RWPE2 (cell line): ENCODE measurements around the gene COPB1.

Experiments
- ATAC-seq: fragments of 200-7000 bp; cut with Tn5 transposase; 3 replicates; pipeline ENCODE4 v1.9.1; 2021; ENCODE audit warnings: low read depth
- DNase-seq: peaks from one replicate; pipeline ENCODE4 v3.0.0-alpha.2; 2020; ENCODE audit warnings: low spot score
- H3K27ac ChIP-seq: fragments of 450-650 bp; 2 replicates; pipeline ENCODE4 v1.5.1; 2017; ENCODE audit warnings: mild to moderate bottlenecking; ENCODE audit not compliant: poor library complexity, severe bottlenecking
- H3K27me3 ChIP-seq: fragments of 250-450 bp; sonication (Bioruptor Pico); 2 replicates; pipeline ENCODE4 v1.5.1; 2021; ENCODE audit warnings: mild to moderate bottlenecking, moderate library complexity; ENCODE audit not compliant: insufficient read depth, poor library complexity, severe bottlenecking
- H3K36me3 ChIP-seq: fragments of 250-450 bp; sonication (Bioruptor Pico); 2 replicates; pipeline ENCODE4 v1.5.1; 2020; ENCODE audit warnings: low read depth, mild to moderate bottlenecking, moderate library complexity
- H3K4me1 ChIP-seq: fragments of 250-450 bp; sonication (Bioruptor Pico); 2 replicates; pipeline ENCODE4 v1.5.1; 2021; ENCODE audit warnings: mild to moderate bottlenecking, moderate library complexity; ENCODE audit not compliant: insufficient read depth, poor library complexity, severe bottlenecking
- H3K4me3 ChIP-seq: fragments of 250-450 bp; sonication (Bioruptor Pico); 2 replicates; pipeline ENCODE4 v1.5.1; 2021; ENCODE audit warnings: mild to moderate bottlenecking, moderate library complexity; ENCODE audit not compliant: severe bottlenecking
- H3K9me3 ChIP-seq: fragments of 250-450 bp; sonication (Bioruptor Pico); 2 replicates; pipeline ENCODE4 v1.5.1; 2021; ENCODE audit warnings: mild to moderate bottlenecking, moderate library complexity; ENCODE audit not compliant: severe bottlenecking
- CTCF ChIP-seq: fragments of 450-650 bp; IDR thresholded peaks from one replicate; pipeline ENCODE4 v1.5.1; 2017; ENCODE audit warnings: mild to moderate bottlenecking, moderate library complexity; ENCODE audit not compliant: poor library complexity, severe bottlenecking

Gene COPB1

GRCh38 chr11:14445542-14446530 is 53.8 kb downstream of the COPB1 start:
- DNase-seq (no peak), ATAC-seq (peak; percentile 21; the same call in 1 of the 3 replicates)
- H3K27ac ChIP-seq = peak overlapping the region; percentile 88
- peaks cover 39% of the 10 kb centered on the region for H3K4me1 ChIP-seq
- no peaks in the 10 kb centered on the region for H3K27me3 ChIP-seq
- no peaks in the 10 kb centered on the region for H3K36me3 ChIP-seq
- no peak overlapping the region for H3K4me3 ChIP-seq
- no peaks in the 10 kb centered on the region for H3K9me3 ChIP-seq
- no peak for TF ChIP-seq CTCF

GRCh38 chr11:14444441-14445189 is 55.0 kb downstream of the COPB1 start:
- H3K4me1 ChIP-seq = peaks cover 39% of the 10 kb centered on the region
- DNase-seq (no peak), ATAC-seq (no peak)
- no peaks in the 10 kb centered on the region for H3K36me3 ChIP-seq
- TF ChIP-seq CTCF = no peak
- H3K27me3 ChIP-seq = no peaks in the 10 kb centered on the region
- H3K4me3 ChIP-seq = no peak overlapping the region
- H3K9me3 ChIP-seq = no peaks in the 10 kb centered on the region
- H3K27ac ChIP-seq = no peak overlapping the region

- H3K9me3 ChIP-seq = no peaks in the 10 kb centered on the region
- H3K4me3 ChIP-seq = no peak overlapping the region
- no peak for TF ChIP-seq CTCF
- no peaks in the 10 kb centered on the region for H3K27me3 ChIP-seq
- peaks cover 29% of the 10 kb centered on the region for H3K4me1 ChIP-seq
- ATAC-seq = 0 out of 3 replicates have a peak, but pooled peaks have one; percentile 20
- DNase-seq = no peak
- H3K36me3 ChIP-seq = no peaks in the 10 kb centered on the region
- no peak overlapping the region for H3K27ac ChIP-seq
These were observed 56.0 kb downstream of the COPB1 start for GRCh38 chr11:14443638-14444037.

- H3K27ac ChIP-seq = no peak overlapping the region
- H3K9me3 ChIP-seq = no peaks in the 10 kb centered on the region
- no peak for ATAC-seq
- H3K27me3 ChIP-seq = no peaks in the 10 kb centered on the region
- no peaks in the 10 kb centered on the region for H3K36me3 ChIP-seq
- TF ChIP-seq CTCF = no peak
- H3K4me1 ChIP-seq = no peaks in the 10 kb centered on the region
- no peak overlapping the region for H3K4me3 ChIP-seq
- no peak for DNase-seq
These were observed 63.7 kb downstream of the COPB1 start for GRCh38 chr11:14435717-14436512.
